ENCODE measurements around the gene SMU1. TPM values are rescaled to one million over a fixed set of nuclear protein-coding genes. Genes with fewer than 3 reads are reported as not detected.

The SMU1 gene
- total and polyA plus RNA-seq, 2 donors (not counting 3 experiments of a cell fraction or from before 2014, with no cell fraction given): 8.5 to 21.7 TPM

DNA sequence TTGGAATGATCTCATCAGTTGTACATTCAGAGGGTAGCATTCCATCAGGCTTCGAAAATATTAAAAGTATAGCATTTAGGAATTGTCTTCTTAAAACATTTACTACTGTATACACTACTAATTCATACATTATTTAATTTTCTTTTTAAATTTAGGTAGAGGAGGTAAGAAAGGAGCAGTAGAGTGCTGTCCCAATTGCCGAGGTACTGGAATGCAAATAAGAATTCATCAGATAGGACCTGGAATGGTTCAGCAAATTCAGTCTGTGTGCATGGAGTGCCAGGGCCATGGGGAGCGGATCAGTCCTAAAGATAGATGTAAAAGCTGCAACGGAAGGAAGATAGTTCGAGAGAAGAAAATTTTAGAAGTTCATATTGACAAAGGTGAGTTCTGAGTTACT lies 46.2 kb downstream of the SMU1 start:
- Histone ChIP-seq H3K4me2 (ENCODE audit: insufficient read depth, low read length) (no peak overlapping the region), H3K79me2 (ENCODE audit: control insufficient read depth, insufficient read depth, low read length) (peaks cover 93% of the 10 kb centered on the region), H3K27ac (ENCODE audit: insufficient read depth, low read depth, low read length) (no peak overlapping the region), H3K4me1 (ENCODE audit: control insufficient read depth, extremely low read depth, insufficient read depth, low read length) (peaks cover 28% of the 10 kb centered on the region), H3K4me3 (replicated peaks in 1 of 3; ENCODE audit: insufficient read depth in 1 of 3, low read depth in 1 of 3, low read length in 3 of 3) (no peak overlapping the region), H3K27me3 (ENCODE audit: control insufficient read depth in 2 of 2, insufficient read depth in 2 of 2, low read length in 2 of 2) (no peaks in the 10 kb centered on the region), H3K9ac (replicated peaks; ENCODE audit: extremely low read depth, insufficient read depth, low read length) (no peak overlapping the region), H2AFZ (ENCODE audit: low read depth, low read length) (no peak overlapping the region), H3K9me1 (replicated peaks; ENCODE audit: control insufficient read depth, extremely low read depth, insufficient read depth, low read length) (no peaks in the 10 kb centered on the region), H3K9me3 (replicated peaks; ENCODE audit: control insufficient read depth, insufficient read depth, low read length) (no peaks in the 10 kb centered on the region), H4K20me1 (replicated peaks; ENCODE audit: control insufficient read depth, extremely low read depth, insufficient read depth, low read length) (peaks cover 23% of the 10 kb centered on the region), H3K36me3 (ENCODE audit: control insufficient read depth in 2 of 2, extremely low read depth in 1 of 2, insufficient read depth in 2 of 2, low read length in 2 of 2) (peaks cover 16 to 46% of the 10 kb centered on the region in 2 experiments)
- CTCF ChIA-PET: interaction anchor here (0.6 to 1.2 kb wide), 2 partner anchors 10 to 482 kb away, joined by 3 read pairs; no protein-coding TSS in a partner anchor
- BruUV-seq (replicated peaks): no TSS peak
- POLR2A ChIA-PET: no interaction called here
- dilution Hi-C loops (cut with MboI; ENCODE audit: extremely low pct_ligation_motif_present, low sequenced_read_pairs) (no loop called here), intact Hi-C loops (cut with micrococcal nuclease) (no loop called here)
- TF ChIP-seq, protein P1, sequence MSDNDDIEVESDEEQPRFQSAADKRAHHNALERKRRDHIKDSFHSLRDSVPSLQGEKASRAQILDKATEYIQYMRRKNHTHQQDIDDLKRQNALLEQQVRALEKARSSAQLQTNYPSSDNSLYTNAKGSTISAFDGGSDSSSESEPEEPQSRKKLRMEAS (IDR thresholded peaks at IDR 0.05; ENCODE audit: insufficient read depth, insufficient read length): no peak
- TF ChIP-seq POLR2AphosphoS5 (IDR thresholded peaks at IDR 0.05; ENCODE audit: insufficient read depth, low read depth, low read length) (no peak), POLR2A (IDR thresholded peaks at IDR 0.05; ENCODE audit: low read depth, low read length) (no peak), FOS (IDR thresholded peaks at IDR 0.05; ENCODE audit: borderline replicate concordance, insufficient read depth, low read length) (no peak), GATA2 (IDR thresholded peaks at IDR 0.05; ENCODE audit: insufficient read depth, insufficient read length, low read depth, low read length) (no peak), MYC (IDR thresholded peaks at IDR 0.05; ENCODE audit: low read depth, low read length) (no peak), EZH2 (IDR thresholded peaks at IDR 0.05; ENCODE audit: borderline replicate concordance, low read depth, low read length, severe bottlenecking) (no peak), JUN (IDR thresholded peaks at IDR 0.05; ENCODE audit: borderline replicate concordance, insufficient read depth, insufficient read length, low read depth) (no peak)
- TF ChIP-seq, protein P2, sequence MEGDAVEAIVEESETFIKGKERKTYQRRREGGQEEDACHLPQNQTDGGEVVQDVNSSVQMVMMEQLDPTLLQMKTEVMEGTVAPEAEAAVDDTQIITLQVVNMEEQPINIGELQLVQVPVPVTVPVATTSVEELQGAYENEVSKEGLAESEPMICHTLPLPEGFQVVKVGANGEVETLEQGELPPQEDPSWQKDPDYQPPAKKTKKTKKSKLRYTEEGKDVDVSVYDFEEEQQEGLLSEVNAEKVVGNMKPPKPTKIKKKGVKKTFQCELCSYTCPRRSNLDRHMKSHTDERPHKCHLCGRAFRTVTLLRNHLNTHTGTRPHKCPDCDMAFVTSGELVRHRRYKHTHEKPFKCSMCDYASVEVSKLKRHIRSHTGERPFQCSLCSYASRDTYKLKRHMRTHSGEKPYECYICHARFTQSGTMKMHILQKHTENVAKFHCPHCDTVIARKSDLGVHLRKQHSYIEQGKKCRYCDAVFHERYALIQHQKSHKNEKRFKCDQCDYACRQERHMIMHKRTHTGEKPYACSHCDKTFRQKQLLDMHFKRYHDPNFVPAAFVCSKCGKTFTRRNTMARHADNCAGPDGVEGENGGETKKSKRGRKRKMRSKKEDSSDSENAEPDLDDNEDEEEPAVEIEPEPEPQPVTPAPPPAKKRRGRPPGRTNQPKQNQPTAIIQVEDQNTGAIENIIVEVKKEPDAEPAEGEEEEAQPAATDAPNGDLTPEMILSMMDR (IDR thresholded peaks at IDR 0.05; ENCODE audit: extremely low read depth in 1 of 2, insufficient read depth in 1 of 2, low read depth in 1 of 2, low read length in 2 of 2): no peak
- FAIRE-seq (no peak), DNase-seq (ENCODE audit: low read depth, low spot score) (no peak)

Measured in endothelial cell of umbilical vein (primary cell).